CD14-positive monocyte (primary cell): ENCODE data around the gene PRDM10. TPM values are rescaled to one million over a fixed set of nuclear protein-coding genes. Genes with fewer than 3 reads are reported as not detected.

ENCODE experiments used
- DNase-seq, 3 donors: peaks; one replicate each; pipeline ENCODE4 v3.0.0-alpha.2; 2011 to 2022
- H2AFZ ChIP-seq: 2 replicates; pipeline ENCODE4 v1.6.0; 2012; ENCODE audit warnings: mild to moderate bottlenecking, low read depth, low read length, inconsistent platforms; ENCODE audit not compliant: insufficient read depth, poor library complexity, severe bottlenecking
- H3K27ac ChIP-seq, 2 donors: 1 replicate in 1 of 2; 2 replicates in 1 of 2; pipeline ENCODE4 v1.5.1; 2012 to 2013; ENCODE audit warnings: low read length in 2 of 2, control low read depth in 1 of 2, inconsistent platforms in 1 of 2, low read depth in 1 of 2, mild to moderate bottlenecking in 1 of 2
- H3K27me3 ChIP-seq, 2 donors: one replicate each; pipeline versions ENCODE4 v1.6.0 to v1.6.1; 2011 to 2013; ENCODE audit warnings: low read length in 2 of 2; ENCODE audit not compliant: control insufficient read depth in 2 of 2, insufficient read depth in 2 of 2
- H3K36me3 ChIP-seq, 2 donors: replicated peaks in 1 of 2; 1 replicate in 1 of 2; 2 replicates in 1 of 2; pipeline versions ENCODE4 v1.5.1 to v1.6.1; 2012 to 2013; ENCODE audit warnings: low read length in 2 of 2, control low read depth in 1 of 2, inconsistent platforms in 1 of 2, mild to moderate bottlenecking in 1 of 2; ENCODE audit not compliant: insufficient read depth in 2 of 2, control insufficient read depth in 1 of 2
- H3K4me1 ChIP-seq, 2 donors: 1 replicate in 1 of 2; 2 replicates in 1 of 2; pipeline versions ENCODE4 v1.5.1 to v1.6.1; 2012 to 2013; ENCODE audit warnings: low read length in 2 of 2, control low read depth in 1 of 2, inconsistent platforms in 1 of 2, mild to moderate bottlenecking in 1 of 2, moderate library complexity in 1 of 2; ENCODE audit not compliant: insufficient read depth in 2 of 2, control insufficient read depth in 1 of 2
- H3K4me2 ChIP-seq: replicated peaks from 2 replicates; pipeline ENCODE3; 2012; ENCODE audit warnings: low read length, moderate library complexity, mild to moderate bottlenecking; ENCODE audit not compliant: poor library complexity, severe bottlenecking; ENCODE audit errors: extremely low read depth
- H3K4me3 ChIP-seq, 3 experiments: fragments of 200-600 bp in 1 of 3; sonication (generic) in 1 of 3; replicated peaks in 1 of 3; 1 replicate in 2 of 3; 2 replicates in 1 of 3; pipeline ENCODE4 v1.5.1; 2011 to 2013; ENCODE audit warnings: low read length in 3 of 3, mild to moderate bottlenecking in 3 of 3, control low read depth in 2 of 3, low read depth in 2 of 3, inconsistent platforms in 1 of 3, moderate library complexity in 1 of 3
- H3K79me2 ChIP-seq: 2 replicates; pipeline ENCODE4 v1.6.0; 2012; ENCODE audit warnings: mild to moderate bottlenecking, control low read depth, inconsistent platforms, low read length, moderate library complexity; ENCODE audit not compliant: insufficient read depth
- H3K9ac ChIP-seq: 2 replicates; pipeline ENCODE4 v1.6.0; 2017; ENCODE audit warnings: low read length, mild to moderate bottlenecking; ENCODE audit not compliant: insufficient read depth, poor library complexity, severe bottlenecking
- H3K9me3 ChIP-seq, 2 donors: replicated peaks in 1 of 2; 1 replicate in 1 of 2; 2 replicates in 1 of 2; pipeline versions ENCODE4 v1.5.1 to v1.6.1; 2012 to 2013; ENCODE audit warnings: low read length in 2 of 2, control low read depth in 1 of 2; ENCODE audit not compliant: control insufficient read depth in 1 of 2, insufficient read depth in 1 of 2
- H4K20me1 ChIP-seq: 2 replicates; pipeline ENCODE4 v1.6.0; 2012; ENCODE audit warnings: mild to moderate bottlenecking, low read length, control low read depth, moderate library complexity; ENCODE audit not compliant: insufficient read depth
- H3K27ac Mint-ChIP-seq, 7 donors: one replicate each; pipeline ENCODE4 v1.8.0; 2020; ENCODE audit warnings: mild to moderate bottlenecking in 7 of 7, mixed read lengths in 7 of 7, moderate library complexity in 6 of 7, inconsistent platforms in 2 of 7
- H3K27me3 Mint-ChIP-seq, 3 donors: one replicate each; pipeline ENCODE4 v1.8.0; 2021 to 2022; ENCODE audit warnings: low read depth in 3 of 3, mild to moderate bottlenecking in 3 of 3, mixed read lengths in 3 of 3, moderate library complexity in 3 of 3, inconsistent platforms in 1 of 3
- H3K36me3 Mint-ChIP-seq, 2 donors: one replicate each; pipeline ENCODE4 v1.8.0; 2020; ENCODE audit warnings: mixed read lengths in 2 of 2, inconsistent platforms in 1 of 2, mild to moderate bottlenecking in 1 of 2
- H3K4me1 Mint-ChIP-seq: one replicate; pipeline ENCODE4 v1.8.0; 2020; ENCODE audit warnings: mild to moderate bottlenecking, mixed read lengths
- H3K4me3 Mint-ChIP-seq, 2 donors: one replicate each; pipeline ENCODE4 v1.8.0; 2020; ENCODE audit warnings: mild to moderate bottlenecking in 2 of 2, mixed read lengths in 2 of 2, moderate library complexity in 1 of 2
- H3K9me3 Mint-ChIP-seq, 7 donors: one replicate each; pipeline ENCODE4 v1.8.0; 2020 to 2022; ENCODE audit warnings: mixed read lengths in 7 of 7, mild to moderate bottlenecking in 6 of 7, moderate library complexity in 6 of 7, inconsistent platforms in 2 of 7
- WGBS: methylation state at CpG from one replicate; pipeline ENCODE4 v1.1.5; 2013; ENCODE audit warnings: missing lambda C conversion rate; ENCODE audit not compliant: insufficient coverage; 5-methylcytosine and 5-hydroxymethylcytosine counted together
- intact Hi-C, 2 donors: fragments of 100-400 bp; cut with micrococcal nuclease; formaldehyde crosslinking; loops; one replicate each; pipeline versions ENCODE4 v1.15.0 to v1.15.1; 2023
- polyA plus RNA-seq, 3 donors: library from polyadenylated mRNA; depleted of rRNA in 1 of 3; unstranded in 2 of 3; stranded (reverse) in 1 of 3; fragments of 300-500 nt in 2 of 3; fragments of >200 nt in 1 of 3; fragmentation: Illumina TruSeq in 2 of 3; gene quantifications; 1 replicate in 2 of 3; 2 replicates in 1 of 3; pipeline ENCODE4 v1.2.3, GENCODE V29; 2012 to 2021
- TF ChIP-seq, protein P1 (sequence below): fragments of 200-600 bp; IDR thresholded peaks from one replicate; pipeline ENCODE4 v1.8.0; 2022; ENCODE audit warnings: antibody characterized with exemption, mild to moderate bottlenecking

PRDM10 gene
- polyA plus RNA-seq, 3 donors: 0.64 to 5.6 (median 1.1) TPM

DNA sequence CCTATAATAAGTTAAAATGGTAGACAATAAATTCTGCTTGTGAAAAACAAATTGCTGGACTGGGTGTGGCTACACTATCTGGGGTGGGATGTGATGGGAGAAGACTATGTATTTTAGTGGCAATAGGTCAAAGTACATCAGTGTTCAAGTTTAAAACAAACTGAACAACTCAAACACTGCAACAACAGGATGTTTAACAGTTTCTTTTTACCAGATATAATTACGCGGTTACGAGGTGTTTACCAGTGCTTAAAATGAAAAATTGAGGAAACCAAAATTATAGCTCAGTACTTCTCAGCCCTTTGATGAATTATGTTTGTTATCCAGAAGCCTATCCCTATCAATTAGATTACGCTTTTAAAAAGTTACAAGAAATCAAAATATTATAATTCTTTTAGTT, 3.2 kb downstream of the PRDM10 start:
- H2AFZ ChIP-seq: no peak overlapping the region
- DNase-seq: no peak
- H3K27ac Mint-ChIP-seq: no peak overlapping the region
- H3K4me3 ChIP-seq: no peak overlapping the region
- WGBS: no CpG with 5 or more reads among the region's 4 CpGs
- peaks cover 0 to 6% of the 10 kb centered on the region in 2 donors for H3K36me3 ChIP-seq
- H3K27ac ChIP-seq: no peak overlapping the region
- intact Hi-C loops: loop anchor here in 1 of 2 donors (10.0 kb wide), 1 partner anchor 55 kb away; no protein-coding TSS in a partner anchor
- peaks cover 38% of the 10 kb centered on the region for H3K4me1 Mint-ChIP-seq
- H3K36me3 Mint-ChIP-seq: peaks cover 10 to 25% of the 10 kb centered on the region in 2 donors
- H3K4me3 Mint-ChIP-seq: no peak overlapping the region
- H3K4me1 ChIP-seq: peaks cover 25 to 32% of the 10 kb centered on the region in 2 donors
- H3K79me2 ChIP-seq: peaks cover 80% of the 10 kb centered on the region
- H3K9me3 Mint-ChIP-seq: peaks cover 0 to 3% (median 0%) of the 10 kb centered on the region in 7 donors
- H3K27me3 ChIP-seq: no peaks in the 10 kb centered on the region
- peaks cover 8% of the 10 kb centered on the region for H4K20me1 ChIP-seq
- no peaks in the 10 kb centered on the region for H3K27me3 Mint-ChIP-seq
- H3K4me2 ChIP-seq: no peak overlapping the region
- TF ChIP-seq, protein P1, sequence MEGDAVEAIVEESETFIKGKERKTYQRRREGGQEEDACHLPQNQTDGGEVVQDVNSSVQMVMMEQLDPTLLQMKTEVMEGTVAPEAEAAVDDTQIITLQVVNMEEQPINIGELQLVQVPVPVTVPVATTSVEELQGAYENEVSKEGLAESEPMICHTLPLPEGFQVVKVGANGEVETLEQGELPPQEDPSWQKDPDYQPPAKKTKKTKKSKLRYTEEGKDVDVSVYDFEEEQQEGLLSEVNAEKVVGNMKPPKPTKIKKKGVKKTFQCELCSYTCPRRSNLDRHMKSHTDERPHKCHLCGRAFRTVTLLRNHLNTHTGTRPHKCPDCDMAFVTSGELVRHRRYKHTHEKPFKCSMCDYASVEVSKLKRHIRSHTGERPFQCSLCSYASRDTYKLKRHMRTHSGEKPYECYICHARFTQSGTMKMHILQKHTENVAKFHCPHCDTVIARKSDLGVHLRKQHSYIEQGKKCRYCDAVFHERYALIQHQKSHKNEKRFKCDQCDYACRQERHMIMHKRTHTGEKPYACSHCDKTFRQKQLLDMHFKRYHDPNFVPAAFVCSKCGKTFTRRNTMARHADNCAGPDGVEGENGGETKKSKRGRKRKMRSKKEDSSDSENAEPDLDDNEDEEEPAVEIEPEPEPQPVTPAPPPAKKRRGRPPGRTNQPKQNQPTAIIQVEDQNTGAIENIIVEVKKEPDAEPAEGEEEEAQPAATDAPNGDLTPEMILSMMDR: no peak
- no peak overlapping the region for H3K9ac ChIP-seq
- H3K9me3 ChIP-seq: no peaks in the 10 kb centered on the region

DNA sequence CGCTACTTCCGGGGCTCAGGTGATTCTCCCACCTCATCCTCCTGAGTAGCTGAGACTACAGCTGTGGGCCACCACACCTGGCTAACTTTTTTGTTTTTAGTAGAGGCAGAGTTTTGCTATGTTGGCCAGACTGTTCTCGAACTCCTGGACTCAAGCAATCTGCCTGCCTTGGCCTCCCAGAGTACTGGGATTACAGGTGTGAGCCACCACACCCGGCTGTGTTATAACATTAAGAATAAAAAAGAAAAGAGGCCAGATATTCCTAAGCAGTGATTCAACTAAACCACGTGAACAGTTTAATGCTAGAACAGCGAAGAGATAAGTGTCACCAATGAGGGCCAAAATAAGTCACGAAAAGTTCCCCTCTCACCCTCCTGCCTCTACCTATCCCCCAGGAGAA, 3.7 kb downstream of the PRDM10 start:
- no peak overlapping the region for H3K4me3 ChIP-seq
- H3K4me2 ChIP-seq: no peak overlapping the region
- no peaks in the 10 kb centered on the region for H3K27me3 ChIP-seq
- no peak overlapping the region for H3K27ac ChIP-seq
- peaks cover 10 to 25% of the 10 kb centered on the region in 2 donors for H3K36me3 Mint-ChIP-seq
- H4K20me1 ChIP-seq: peaks cover 8% of the 10 kb centered on the region
- intact Hi-C loops: loop anchor here in 1 of 2 donors (10.0 kb wide), 1 partner anchor 54 kb away; no protein-coding TSS in a partner anchor
- TF ChIP-seq, protein P1: no peak
- H3K36me3 ChIP-seq: peaks cover 0 to 6% of the 10 kb centered on the region in 2 donors
- no peak overlapping the region for H3K9ac ChIP-seq
- H3K4me1 Mint-ChIP-seq: peaks cover 33% of the 10 kb centered on the region
- H3K4me3 Mint-ChIP-seq: no peak overlapping the region
- WGBS: 95% methylated on average over 4 of the region's 7 CpGs
- no peaks in the 10 kb centered on the region for H3K27me3 Mint-ChIP-seq
- no peaks in the 10 kb centered on the region for H3K9me3 ChIP-seq
- H3K79me2 ChIP-seq: peaks cover 80% of the 10 kb centered on the region
- H3K4me1 ChIP-seq: peaks cover 20 to 27% of the 10 kb centered on the region in 2 donors
- no peak for DNase-seq
- H3K9me3 Mint-ChIP-seq: peaks cover 0 to 3% (median 0%) of the 10 kb centered on the region in 7 donors
- H3K27ac Mint-ChIP-seq: peak overlapping the region in 1 of 7 donors; percentile 51
- no peak overlapping the region for H2AFZ ChIP-seq
